ENCODE results near the gene HPCA.

- TF ChIP-seq CTCF (IDR thresholded peaks at IDR 0.05; ENCODE audit: insufficient read depth, low read length, poor library complexity, severe bottlenecking) (no peak), EZH2phosphoT487 (conservative IDR thresholded peaks at IDR 0.05; ENCODE audit: low read length) (no peak)
These were observed 1.3 kb downstream of the HPCA start for GRCh38 chr1:32887623-32888022.

Measured in SU-DHL-6 (cell line).